Thyroid gland (tissue), 4 donors: ENCODE measurements around the gene STIL. TPM values are rescaled to one million over a fixed set of nuclear protein-coding genes. Genes with fewer than 3 reads are reported as not detected.
"Not testable (repeated sequence)": the region's sequence is repeated elsewhere in the genome, so short reads cannot be mapped to it uniquely, and the experiment has no call there.

Experiments used
- DNase-seq, 2 donors: peaks; one replicate each; pipeline ENCODE4 v3.0.0-alpha.2; 2019
- H3K27ac ChIP-seq, 3 donors: fragments of 200-600 bp; sonication (generic); 1 replicate in 2 of 3; 2 replicates in 1 of 3; pipeline ENCODE4 v1.5.1; 2016 to 2019; ENCODE audit warnings: mild to moderate bottlenecking in 1 of 3, moderate library complexity in 1 of 3
- H3K27me3 ChIP-seq: fragments of 200-600 bp; sonication (generic); one replicate; pipeline ENCODE4 v1.5.1; 2019
- H3K36me3 ChIP-seq, 2 donors: fragments of 200-600 bp; sonication (generic); one replicate each; pipeline ENCODE4 v1.5.1; 2016 to 2019
- H3K4me1 ChIP-seq, 2 donors: fragments of 200-600 bp; sonication (generic); one replicate each; pipeline ENCODE4 v1.5.1; 2017 to 2019
- H3K4me3 ChIP-seq, 3 donors: fragments of 200-600 bp; sonication (generic); replicated peaks in 1 of 3; 1 replicate in 2 of 3; 2 replicates in 1 of 3; pipeline ENCODE4 v1.5.1; 2016; ENCODE audit warnings: mild to moderate bottlenecking in 1 of 3
- H3K9me3 ChIP-seq: fragments of 200-600 bp; sonication (generic); one replicate; pipeline ENCODE4 v1.5.1; 2017
- CTCF ChIP-seq, 6 experiments: fragments of 200-600 bp in 3 of 6; fragments of 450-650 bp in 3 of 6; sonication (generic) in 3 of 6; IDR thresholded peaks; one replicate each; pipeline ENCODE4 v1.5.1; 2016 to 2019; ENCODE audit warnings: antibody characterized with exemption in 6 of 6, mild to moderate bottlenecking in 2 of 6, inconsistent platforms in 1 of 6, moderate library complexity in 1 of 6
- POLR2A ChIP-seq, 2 donors: fragments of 450-650 bp; IDR thresholded peaks; one replicate each; pipeline ENCODE4 v1.6.1; 2017; ENCODE audit warnings: antibody characterized with exemption in 2 of 2, mild to moderate bottlenecking in 2 of 2, moderate library complexity in 1 of 2
- WGBS, 2 donors: methylation state at CpG; one replicate each; pipeline ENCODE4 v1.1.5; 2017; 5-methylcytosine and 5-hydroxymethylcytosine counted together
- intact Hi-C: fragments of 100-400 bp; cut with DNase I; formaldehyde crosslinking; loops from one replicate; pipeline ENCODE4 v1.15.1; 2023
- total RNA-seq, 4 donors: library from RNA; depleted of rRNA; stranded (reverse); fragments of >200 nt; gene quantifications; one replicate each; pipeline ENCODE4 v1.2.3, GENCODE V29; 2016

The STIL gene
- total RNA-seq, 4 donors from 2014 or later: 0.93 to 2.5 (median 1.6) TPM

- Histone ChIP-seq H3K27ac (no peak overlapping the region), H3K4me1 (peaks cover 0 to 3% of the 10 kb centered on the region in 2 donors), H3K4me3 (no peak overlapping the region), H3K27me3 (no peaks in the 10 kb centered on the region), H3K9me3 (no peaks in the 10 kb centered on the region), H3K36me3 (no peaks in the 10 kb centered on the region)
- 91 to 95% methylated on average over 9 of the region's 9 CpGs for WGBS, 2 donors
- DNase-seq: no peak
- no peak for TF ChIP-seq CTCF (IDR thresholded peaks at IDR 0.05)
- no peak for TF ChIP-seq POLR2A (IDR thresholded peaks at IDR 0.05)
- intact Hi-C loops: no loop called here
These were observed 33.8 kb upstream of the STIL start for GRCh38 chr1:47347735-47348134.

- H3K27me3 ChIP-seq, H3K36me3 ChIP-seq, H3K27ac ChIP-seq, H3K9me3 ChIP-seq, H3K4me1 ChIP-seq, intact Hi-C loops, H3K4me3 ChIP-seq, DNase-seq: not testable (repeated sequence)
- WGBS, 2 donors: 95 to 98% methylated on average over 5 of the region's 5 CpGs
These were observed 33.0 kb upstream of the STIL start for GRCh38 chr1:47346979-47347378.

- Histone ChIP-seq H3K4me1 (peaks cover 5 to 19% of the 10 kb centered on the region in 2 donors), H3K9me3 (no peaks in the 10 kb centered on the region), H3K27me3 (no peaks in the 10 kb centered on the region), H3K27ac (no peak overlapping the region), H3K4me3 (no peak overlapping the region), H3K36me3 (no peaks in the 10 kb centered on the region)
- WGBS, 2 donors: 89 to 95% methylated on average over 4 of the region's 4 CpGs
- TF ChIP-seq POLR2A (IDR thresholded peaks at IDR 0.05) (no peak), CTCF (IDR thresholded peaks at IDR 0.05) (no peak)
- intact Hi-C loops: no loop called here
- no peak for DNase-seq
These were observed 26.3 kb upstream of the STIL start for GRCh38 chr1:47340227-47340626.

- H3K4me3 ChIP-seq: no peak overlapping the region
- no peak for TF ChIP-seq CTCF (IDR thresholded peaks at IDR 0.05)
- no peak for TF ChIP-seq POLR2A (IDR thresholded peaks at IDR 0.05)
- H3K27me3 ChIP-seq: no peaks in the 10 kb centered on the region
- H3K9me3 ChIP-seq: no peaks in the 10 kb centered on the region
- no peak for DNase-seq
- no peak overlapping the region for H3K27ac ChIP-seq
- peaks cover 9 to 25% of the 10 kb centered on the region in 2 donors for H3K4me1 ChIP-seq
- no peaks in the 10 kb centered on the region for H3K36me3 ChIP-seq
- intact Hi-C loops: loop anchor here (10.0 kb wide), 1 partner anchor 154 kb away; no protein-coding TSS in a partner anchor
These were observed 24.5 kb upstream of the STIL start for GRCh38 chr1:47338249-47339077.

GRCh38 chr1:47337350-47337749 is 23.4 kb upstream of the STIL start:
- Histone ChIP-seq H3K9me3 (no peaks in the 10 kb centered on the region), H3K4me3 (no peak overlapping the region), H3K36me3 (no peaks in the 10 kb centered on the region), H3K27me3 (no peaks in the 10 kb centered on the region), H3K4me1 (peaks cover 9 to 33% of the 10 kb centered on the region in 2 donors), H3K27ac (no peak overlapping the region)
- intact Hi-C loops: loop anchor here (10.0 kb wide), 1 partner anchor 153 kb away; no protein-coding TSS in a partner anchor
- WGBS, 2 donors: 88 to 99% methylated on average over 6 of the region's 6 CpGs
- no peak for DNase-seq
- TF ChIP-seq POLR2A (IDR thresholded peaks at IDR 0.05) (no peak), CTCF (IDR thresholded peaks at IDR 0.05) (no peak)
